NK-92 (cell line): ENCODE results near the gene RAD23A.

Experiments
- DNase-seq: peaks from one replicate; lab custom pipeline; 2025; ENCODE audit not compliant: unreplicated experiment; lab: John Stamatoyannopoulos, UW

Gene RAD23A

DNA sequence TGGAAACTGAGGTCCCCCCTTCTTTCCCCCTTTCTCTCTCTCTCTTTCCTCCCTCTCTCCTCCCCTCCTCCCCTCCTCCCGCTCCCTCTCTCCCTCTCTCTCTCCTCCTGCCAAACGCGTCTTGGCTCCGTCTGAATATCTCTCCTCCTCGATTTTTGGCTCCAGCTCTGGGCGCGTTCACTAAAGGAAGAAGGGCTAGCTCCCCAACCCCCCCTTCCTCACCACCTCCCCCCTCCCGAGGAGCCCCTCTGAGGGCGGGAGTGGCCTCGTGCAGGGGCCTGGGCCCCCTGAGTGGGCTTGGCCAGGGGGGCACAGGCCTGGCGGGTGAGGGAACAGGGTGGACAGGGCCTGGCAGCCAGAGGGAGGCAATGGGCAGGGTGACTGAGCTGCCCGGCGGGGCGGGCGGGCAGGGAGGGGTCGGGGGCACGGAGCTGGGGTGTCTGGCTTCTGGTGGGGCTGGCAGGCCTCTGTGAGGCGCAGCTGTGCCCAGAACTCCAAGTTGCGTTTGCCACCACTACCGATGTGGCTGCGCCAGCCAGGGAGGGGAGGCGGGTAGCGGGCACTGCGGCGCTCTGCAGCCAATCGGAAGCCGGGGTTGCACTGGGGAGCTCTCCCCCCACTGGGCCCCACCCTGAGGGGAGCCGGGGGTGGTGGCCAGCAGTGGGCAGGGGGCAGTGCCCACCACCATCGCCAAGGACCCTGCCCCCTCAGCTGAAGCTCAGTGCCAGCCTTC is 56.7 kb downstream of the RAD23A start:
- DNase-seq, result no peak

DNA sequence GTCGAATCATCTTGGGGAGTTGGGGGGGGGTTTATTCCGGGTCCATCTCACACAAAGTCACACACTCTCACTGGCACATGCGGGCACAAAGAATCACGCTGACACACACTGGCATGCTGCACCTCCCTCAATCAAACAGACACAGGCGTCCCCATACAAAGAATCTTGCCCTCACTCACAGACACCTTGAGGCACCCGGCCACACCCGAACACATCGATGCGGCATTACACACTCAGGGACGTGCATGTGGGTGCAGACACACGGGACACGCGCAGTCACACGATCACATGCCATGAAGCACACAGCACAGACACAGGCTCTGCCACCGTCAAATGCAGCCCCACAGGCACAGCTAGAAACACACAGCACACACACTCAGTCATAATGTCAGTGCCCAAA is 57.4 kb downstream of the RAD23A start:
- no peak for DNase-seq
